Hematopoietic multipotent progenitor cell treated with erythropoietin and hydrocortisone succinate and interleukin-3 and kit ligand, for 4 days (in vitro differentiated cells): Measurements from ENCODE around the gene DRICH1.
A peak's percentile ranks its signal among the peaks of the same experiment; 100 is the strongest.
"Not testable (repeated sequence)": the region's sequence is repeated elsewhere in the genome, so short reads cannot be mapped to it uniquely, and the experiment has no call there.

Experiments
- DNase-seq: peaks from one replicate; pipeline ENCODE4 v3.0.0-alpha.2; 2015

DRICH1 gene

DNA sequence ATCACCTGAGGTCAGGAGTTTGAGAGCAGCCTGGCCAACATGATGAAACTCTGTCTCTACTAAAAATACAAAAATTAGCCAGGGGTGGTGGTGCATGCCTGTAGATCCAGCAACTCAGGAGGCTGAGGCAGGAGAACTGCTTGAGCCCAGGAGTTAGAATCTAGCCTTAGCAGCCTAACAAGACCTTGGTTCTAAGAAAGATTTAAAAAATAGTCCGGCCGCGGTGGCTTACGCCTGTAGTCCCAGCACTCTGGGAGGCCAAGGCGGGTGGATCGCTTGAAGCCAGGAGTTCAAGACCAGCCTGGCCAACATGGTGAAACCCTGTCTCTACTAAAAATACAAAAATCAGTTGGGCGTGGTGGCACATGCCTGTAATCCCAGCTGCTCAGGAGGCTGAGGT, 14.4 kb upstream of the DRICH1 start:
- DNase-seq = not testable (repeated sequence)

DNA sequence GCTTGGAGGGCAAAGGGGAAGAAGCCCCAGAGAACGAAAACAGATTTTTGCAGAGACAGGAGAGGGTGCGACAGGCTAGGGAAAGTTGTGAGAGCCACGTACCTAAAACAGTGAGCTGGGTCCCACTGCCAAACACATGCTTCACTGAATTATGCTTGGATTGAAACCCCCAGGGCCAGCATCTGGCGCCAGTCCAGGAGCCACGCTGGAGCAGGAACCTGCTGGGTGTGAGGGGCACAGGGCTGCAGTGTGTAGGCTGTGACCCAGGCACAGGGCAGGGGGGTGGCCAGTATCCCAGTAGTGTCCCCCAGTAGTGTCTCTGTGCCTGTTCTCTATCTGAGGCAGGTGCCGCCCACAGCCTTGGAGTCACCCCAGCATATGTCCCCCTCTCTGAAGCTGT, 8.1 kb upstream of the DRICH1 start:
- not testable (repeated sequence) for DNase-seq

DNA sequence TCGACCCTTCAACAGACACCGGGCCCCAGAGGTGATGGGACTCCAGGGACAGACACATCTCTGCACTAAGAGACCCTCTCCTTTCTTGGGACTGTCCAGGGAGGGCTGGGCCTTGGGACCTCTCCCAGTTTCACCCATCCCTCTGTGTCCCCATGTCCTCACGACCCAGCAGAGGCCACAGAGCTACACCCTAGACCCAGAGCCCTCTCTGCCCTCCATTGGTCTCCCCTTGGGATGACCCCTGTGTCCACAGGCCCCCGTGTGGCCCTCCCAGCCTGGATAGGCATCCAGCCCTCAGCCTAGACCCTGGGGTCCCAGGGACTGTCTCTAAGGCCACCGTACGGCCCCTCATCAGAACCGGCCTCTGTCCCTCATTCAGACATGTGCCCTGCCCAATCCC, 7.5 kb upstream of the DRICH1 start:
- no peak for DNase-seq

DNA sequence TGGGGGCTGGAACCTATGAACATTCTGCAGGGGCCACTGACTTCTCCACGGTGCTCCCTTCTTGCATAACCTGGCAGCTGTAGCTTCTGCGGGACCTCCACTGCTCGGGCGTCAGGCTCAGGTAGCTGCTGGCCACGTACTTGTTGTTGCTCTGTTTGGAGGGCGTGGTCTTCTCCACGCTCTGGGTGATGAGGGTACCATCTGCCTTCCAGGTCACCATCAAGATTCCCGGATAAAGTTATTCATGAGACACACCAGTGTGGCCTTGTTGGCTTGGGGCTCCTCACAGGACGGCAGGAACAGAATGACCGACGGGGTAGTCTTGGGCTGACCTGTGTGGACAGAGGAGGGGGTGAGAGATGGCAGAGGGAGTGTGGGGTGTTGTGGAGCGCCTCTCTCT, 6.5 kb upstream of the DRICH1 start:
- no peak for DNase-seq

DNA sequence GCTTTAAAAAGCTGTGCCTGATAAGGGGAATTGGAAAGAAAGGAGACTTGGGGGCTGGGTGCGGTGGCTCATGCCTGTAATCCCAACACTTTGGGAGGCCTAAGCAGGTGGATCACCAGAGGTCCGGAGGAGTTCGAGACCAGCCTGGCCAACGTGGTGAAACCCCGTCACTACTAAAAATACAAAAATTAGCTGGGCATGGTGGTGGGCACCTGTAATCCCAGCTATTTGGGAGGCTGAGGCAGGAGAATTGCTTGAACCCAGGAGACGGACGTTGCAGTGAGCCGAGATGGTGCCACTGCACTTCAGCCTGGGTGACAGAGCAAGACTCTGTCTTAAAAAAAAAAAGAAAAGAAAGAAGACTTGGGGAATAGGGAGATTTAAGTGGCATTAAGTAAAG, 3.2 kb upstream of the DRICH1 start:
- DNase-seq = not testable (repeated sequence)

DNA sequence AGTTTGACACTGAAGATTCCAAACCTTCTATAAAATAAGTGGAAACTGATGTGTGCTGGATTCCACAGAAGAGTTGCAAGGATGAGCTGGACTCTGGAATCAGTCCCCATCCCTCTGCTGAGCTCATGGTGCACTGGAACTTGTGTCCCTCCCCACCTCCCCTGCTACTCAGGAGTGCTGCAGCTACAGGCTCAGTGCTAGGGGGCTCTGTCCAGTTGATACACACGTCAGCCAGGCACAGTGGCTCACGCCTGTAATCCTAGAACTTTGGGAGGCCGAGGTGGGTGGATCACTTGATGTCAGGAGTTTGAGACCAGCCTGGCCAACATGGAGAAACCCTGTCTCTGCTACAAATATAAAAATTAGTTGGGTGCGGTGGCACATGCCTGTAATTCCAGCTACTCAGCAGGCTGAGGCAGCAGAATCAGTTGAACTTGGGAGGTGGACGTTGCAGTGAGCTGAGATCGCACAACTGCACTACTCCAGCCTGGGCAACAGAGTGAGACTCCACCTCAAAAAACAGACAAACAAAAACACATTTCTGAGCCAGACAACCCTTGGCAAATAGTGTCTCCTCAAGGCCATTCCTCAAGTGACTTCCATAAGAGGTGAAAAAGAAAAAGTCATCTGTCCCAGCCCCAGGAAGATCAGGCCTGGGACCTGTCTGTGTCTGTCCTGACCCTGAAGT, 3.9 kb downstream of the DRICH1 start:
- not testable (repeated sequence) for DNase-seq

DNA sequence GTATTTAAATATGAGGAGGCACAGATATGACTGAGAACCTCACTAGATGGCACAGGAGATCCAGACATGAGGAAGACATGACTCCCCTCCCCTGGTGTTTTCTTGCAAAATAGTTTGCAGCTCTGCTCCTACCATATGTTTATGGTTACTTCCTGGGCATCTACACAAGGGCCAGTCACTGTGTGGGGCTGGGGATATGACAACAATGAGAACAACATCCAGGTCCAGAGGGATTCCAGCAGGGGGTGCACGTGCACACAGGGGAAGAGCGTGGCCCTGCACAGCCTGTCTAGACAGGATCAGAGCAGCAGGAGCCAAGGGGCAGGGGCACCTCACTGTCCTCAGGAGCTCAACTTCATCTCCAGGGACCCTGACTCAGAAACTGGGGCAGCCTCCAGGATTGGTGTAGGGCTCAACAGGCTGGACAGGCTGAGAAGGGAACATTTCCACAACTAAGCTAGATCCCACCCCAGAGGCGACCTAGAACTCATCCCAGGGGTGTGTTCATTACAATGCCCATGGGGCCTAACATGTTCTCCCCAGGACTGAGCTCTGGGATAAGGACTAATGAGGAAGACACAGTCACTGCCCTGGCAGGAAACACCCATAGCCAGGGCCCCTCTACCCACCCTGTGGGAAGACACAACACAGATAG, 4.6 kb downstream of the DRICH1 start:
- peak; percentile 81 for DNase-seq

DNA sequence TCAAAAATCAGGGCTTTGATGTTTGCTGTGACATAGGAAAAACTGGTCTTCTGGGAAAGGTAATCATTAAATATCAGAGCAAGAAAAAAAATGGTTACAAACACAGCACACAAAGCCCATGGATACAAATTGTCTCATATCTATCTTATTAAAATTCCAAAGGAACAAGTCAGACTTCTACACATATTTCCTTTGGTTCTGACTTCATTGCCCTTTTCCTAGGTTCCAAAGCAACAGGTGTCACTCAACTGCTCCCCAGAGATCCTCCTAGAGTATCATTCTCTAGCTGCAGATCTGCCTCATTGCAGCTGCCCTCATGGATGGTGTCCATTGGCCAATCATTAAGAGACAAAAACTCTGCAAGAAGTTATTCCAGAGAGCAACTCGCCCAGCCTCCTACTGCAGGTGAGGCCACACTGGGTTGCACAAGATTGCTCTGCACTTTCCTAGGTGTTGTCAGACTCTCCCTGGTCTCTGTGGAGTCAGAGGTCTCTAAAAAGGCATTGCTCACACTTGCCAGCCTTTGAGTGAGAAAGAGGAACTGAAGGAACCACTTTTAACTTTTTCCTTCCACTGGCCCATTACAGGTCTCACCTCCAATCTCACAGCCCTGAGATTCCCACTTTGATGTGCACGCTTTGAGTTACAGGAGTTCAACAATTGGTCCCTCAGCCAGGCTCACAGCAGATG, 5.7 kb downstream of the DRICH1 start:
- DNase-seq = no peak

DNA sequence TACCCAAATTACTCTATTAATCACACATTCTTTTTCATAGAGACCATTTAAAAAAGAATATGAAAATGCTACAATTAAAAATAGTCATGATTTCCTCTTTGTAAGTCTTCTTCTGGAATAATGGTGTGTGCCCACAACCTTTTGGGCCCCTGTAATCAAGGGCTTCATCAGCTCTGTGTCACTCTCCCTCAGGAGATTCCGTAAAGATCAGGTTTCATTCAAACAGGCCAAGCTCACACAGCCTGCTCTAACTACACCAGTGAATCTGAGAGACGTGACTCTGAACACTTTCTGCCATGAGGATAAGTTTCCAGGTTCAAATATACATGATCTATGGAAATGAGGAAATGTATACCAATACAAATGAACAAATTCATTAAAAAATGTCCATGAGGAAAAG, 9.5 kb downstream of the DRICH1 start:
- DNase-seq = no peak

DNA sequence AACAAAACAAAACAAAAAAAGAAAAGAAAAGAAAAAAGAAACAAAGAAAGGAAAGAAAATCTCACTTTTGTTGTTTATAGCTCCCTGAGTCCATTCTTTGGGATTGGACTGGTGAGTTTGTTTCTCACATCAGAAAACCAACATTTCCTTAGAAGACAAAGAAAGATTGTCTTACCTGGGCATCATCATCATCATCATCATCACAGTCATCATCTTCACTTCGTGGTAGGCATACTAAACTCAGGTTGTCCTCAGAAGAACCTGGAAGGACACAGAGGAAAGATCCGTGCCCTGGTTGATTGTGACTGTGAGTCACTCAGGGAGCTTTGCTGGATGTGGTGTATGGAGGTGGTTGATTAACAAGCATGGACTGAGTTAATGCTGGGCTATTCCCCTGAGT, 10.2 kb downstream of the DRICH1 start:
- DNase-seq = not testable (repeated sequence)

DNA sequence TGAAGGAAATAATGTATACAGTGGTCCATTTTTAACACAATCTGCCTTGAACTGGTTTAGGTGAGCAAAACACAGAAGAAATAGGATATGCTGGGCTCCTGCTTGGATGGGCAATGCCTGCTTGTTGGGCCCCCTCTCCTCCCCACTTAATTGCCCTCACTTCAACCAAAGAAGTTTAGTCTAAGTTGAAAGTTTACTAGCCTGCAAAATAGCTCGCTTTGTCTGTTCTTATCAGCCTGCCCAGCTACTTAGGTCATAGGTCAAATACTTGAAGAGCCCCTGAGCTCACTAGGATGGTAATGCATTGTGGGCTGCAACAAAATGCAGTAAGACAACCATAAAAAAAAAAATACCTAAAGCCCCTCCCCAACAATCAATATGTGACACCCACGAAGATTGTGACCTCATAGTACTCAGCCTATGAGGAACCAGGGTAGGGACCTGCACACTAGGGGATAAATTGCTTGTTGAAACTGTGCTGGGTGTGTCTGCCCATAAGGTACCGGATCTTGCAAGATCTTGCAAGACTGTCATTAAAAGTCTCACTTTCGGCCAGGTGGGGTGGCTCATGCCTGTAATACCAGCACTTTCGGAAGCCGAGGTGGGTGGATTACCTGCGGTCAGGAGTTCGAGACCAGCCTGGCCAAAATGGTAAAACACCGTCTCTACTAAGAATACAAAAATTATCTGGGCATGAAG, 10.9 kb downstream of the DRICH1 start:
- no peak for DNase-seq

DNA sequence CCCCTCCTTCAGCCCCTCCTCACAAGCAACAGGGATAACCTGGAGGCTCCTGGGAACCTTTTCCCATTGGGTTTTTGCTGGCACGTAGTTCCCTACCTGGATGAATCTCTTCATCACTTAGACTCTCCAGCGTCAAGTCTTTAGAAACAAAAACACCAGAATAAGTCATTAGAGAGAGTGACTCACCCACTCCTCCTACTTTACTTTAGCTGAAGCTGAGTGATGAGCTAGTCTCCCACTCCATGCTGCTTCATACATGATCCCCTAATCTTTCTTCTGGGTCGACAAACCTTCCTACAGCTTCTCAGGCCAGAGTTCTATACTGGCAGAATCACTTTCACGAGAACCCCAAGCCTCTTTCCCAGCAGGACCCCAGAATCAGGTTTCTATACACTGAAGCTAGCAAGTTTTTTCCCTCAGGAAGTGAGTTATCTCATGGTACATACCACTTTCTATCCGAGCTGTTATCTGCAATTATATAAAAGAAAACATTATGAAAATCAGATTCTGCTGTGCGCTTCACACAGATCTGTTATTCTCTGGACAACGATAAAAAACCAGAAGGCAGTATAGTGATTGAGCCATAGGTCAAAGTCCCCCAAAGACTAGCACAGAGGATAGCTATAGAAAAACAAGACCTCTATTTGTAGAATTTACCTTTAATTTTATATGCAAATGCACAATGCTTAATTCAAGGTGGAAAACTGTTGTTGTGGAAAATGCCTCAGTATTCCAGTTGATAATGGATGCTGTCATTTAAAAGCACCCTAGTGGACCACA, 18.7 kb downstream of the DRICH1 start:
- no peak for DNase-seq

DNA sequence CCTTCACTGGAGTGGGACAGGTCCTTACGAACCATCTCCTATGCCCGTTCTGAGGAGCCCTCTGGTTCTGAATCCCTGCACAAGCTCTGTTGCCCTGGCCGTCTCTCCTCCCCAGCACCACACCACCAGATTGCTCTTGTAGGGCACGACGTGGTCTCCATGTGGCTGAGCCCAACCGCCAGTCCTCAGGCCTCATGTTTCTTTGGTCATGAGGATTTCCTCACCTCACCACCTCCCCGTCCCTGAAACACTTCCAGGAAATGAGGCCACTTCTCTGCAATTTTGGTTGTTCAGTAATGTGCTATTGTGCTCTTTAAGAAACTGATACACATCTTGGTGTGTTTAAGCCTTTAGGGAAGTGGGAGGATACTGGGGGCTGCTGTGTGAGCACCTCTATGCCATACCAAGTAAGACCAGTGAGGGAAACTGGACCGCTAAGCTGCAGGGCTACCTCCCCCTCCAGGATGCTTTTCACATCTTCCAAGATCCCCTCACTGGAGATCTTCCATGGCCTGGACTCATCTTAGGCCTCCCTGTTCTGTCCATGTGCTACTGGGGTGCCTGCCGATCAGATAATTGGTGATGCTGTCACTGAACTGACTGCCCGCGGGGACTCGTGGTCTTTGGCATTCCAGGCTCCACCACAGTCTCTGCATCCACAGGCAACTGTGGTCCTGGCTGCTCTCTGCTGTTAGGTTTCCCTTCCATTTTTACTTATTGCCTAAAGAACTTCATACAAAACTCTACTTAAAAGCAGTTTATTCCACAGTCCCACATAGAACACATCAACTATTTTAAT, 21.9 kb downstream of the DRICH1 start:
- DNase-seq = peak; percentile 58

DNA sequence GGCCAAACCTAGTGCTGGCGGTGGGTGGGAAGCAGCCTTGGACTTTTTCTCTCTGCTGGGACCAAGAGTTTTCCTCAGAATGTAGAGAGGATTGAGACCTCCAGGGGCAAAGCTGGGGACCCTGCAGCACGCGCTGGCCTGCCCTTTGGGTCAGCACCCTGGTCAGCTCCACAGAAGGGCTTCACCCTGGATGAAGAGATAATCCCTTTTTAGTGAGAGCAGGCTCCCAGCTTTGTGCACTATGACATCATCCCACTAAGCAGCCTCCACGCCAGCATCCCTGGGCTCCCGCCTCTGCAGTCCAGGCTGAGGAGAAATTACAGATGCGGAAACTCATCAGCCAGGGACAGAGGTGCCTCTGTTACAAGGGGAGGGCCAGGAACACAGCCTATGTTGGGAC, 23.5 kb downstream of the DRICH1 start:
- peak; percentile 44 for DNase-seq

DNA sequence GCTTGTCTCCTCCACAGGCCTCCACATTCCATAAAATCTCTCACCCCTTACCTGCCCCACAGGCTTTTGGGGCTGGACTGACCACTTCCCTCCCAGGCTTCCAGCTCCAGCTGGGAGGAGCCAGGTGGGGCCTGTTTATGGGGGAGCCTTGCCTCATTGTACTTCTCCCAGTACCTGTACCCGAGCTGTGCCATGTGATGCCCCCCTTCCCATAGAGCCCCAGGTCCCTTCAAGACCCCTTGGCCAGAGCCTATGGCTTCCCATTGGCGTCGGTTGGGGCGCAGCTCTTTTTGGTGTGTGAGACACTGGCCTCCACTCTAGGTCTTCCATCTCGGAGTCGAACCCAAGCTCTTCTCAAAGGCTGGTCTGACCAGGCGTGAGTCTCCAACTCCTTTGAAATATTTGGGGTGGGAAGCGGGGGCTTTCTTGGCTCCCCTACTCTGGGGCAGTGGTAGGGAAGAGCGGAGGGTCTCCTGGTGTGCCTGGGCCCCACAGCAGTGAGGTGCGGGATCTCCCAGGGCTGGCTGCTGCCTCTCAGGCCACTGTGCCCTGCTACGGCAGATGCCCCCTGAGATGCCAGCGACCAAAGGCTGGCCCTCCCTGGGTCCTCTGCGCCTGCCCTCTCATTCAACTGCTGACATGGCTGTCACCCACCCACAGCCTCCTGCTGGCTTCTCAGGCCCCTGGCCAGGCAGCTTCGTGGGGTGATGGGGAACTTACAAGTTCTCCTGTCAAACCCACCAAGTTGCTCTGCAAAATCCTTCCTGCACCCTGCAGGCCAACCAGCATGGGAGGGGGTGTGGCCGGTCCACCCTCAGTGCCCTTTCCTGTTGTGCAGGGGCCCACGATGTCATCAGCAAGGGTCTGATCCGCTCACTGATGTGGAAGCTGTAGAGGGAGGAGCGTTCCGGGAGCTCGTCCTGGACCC, 25.7 kb downstream of the DRICH1 start:
- no peak for DNase-seq

DNA sequence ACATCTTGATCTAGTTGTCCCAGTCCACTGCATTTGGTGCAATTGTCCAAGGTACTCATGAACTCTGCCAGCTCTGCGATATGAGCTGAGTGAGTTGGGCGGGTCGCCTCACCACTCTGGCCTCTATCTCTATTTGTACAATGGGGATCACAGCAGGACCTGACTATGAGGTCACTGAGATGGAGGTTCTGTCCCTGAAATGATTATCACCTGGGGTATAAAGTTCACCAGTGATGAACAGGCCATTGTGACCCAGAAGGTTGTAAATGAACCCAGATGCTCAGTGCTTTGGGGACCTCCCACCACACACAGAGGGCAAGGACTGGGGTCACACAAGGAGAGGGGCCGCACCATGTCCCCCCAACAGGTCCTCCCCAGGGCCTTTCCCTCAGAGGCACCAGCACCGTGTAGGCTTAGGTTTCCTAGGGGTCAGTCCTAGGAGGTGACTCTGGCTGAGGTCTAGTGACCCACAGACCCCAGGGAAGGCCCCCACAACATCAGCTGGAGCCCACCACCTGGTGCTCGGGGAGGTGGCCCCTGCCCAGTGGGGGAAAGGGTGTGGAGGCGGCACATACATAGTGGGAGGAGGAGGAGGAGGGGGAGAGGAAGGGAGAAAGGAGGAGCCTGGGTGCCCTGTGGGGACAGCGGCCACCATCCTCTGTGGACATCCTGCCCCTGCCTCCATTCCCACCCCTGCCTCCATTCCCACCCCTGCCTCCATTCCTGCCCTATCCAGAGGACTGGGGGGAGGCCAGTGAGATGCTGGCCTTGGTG, 27.0 kb downstream of the DRICH1 start:
- DNase-seq = no peak

DNA sequence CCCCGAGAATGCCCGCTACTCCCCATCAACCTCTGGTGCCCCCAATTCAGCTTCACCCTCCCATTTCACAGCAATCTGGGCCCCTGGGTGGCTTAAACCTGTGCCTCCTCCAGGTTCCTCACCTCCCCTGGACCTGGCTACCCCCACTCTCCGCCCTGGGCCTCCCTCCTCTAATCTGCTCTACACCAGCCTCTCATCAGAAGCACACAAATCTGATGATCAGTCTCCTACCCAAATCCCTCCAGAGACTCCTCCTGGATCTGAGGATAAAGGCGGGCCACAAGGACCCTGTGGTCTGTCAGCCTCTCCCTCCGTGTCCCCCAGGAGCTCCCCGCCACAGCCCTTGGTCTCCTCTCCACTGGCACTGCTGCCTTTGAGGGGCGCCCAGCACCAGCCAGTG, 28.9 kb downstream of the DRICH1 start:
- DNase-seq = no peak

DNA sequence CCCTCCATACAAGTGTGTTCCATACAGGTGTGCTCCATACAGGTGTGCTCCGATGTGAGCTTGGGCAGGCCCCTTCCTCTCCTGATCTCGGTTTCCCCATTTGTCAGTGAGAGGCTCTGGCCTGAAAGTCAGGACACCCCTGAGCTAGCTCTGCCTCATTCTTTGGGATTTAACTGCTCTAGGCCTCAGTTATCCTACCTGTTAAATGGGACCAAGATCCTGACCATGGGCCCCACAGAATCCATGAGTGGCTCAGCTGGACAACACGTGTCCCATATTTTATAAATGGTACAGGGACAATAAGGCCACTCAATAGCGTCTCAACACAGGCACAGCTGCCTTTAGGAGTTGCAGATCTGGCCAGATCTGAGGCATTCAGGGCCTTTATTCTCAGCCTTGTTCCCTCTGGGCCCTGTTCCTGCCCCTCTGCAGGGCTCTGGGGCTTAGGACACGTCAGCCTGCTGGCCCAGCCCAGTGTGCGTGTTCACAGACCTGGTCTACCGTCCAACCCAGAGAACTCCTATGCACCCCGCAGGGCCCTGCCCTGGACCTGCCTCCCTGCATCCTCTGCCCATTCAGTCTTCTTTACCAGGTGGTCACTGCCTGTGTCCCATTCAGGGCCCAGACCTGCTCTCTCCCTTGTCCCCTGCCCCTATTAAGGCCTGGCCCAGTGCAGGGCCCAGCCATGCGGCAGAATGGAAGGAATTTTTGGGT, 33.2 kb downstream of the DRICH1 start:
- DNase-seq = no peak

DNA sequence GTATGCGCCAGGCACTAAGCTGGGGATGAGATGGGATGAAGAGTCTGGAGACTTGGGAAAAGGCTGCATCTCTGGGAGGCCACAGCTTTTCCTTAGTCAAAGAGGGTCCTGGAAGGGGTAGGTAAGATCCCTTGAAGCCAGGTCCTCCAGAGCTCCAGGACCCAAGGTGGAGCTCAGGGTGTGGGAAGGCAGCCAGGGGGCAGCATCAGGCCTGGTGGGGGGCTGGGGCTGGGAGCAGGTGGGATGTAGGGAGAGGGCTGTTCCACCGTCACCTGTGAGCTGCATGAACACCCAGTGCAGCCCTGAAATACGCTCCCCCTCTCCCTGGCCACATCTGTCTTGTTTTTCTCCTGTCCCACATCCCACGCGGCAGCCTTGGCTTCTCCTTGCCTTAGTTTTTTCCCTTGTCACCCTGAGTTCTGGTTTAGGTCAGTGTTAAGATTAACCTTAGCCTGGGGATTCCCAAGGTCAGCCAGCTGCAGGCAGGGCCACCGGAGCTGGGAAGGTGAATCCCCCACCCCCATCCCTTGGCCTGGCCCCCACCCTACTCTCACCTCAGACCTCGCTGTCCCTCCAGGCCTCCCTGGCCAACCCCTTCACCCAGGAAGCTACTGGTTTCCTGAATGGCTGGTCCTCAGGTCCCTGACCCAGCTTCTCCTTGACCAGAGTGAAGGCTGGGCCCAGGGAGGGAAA, 34.4 kb downstream of the DRICH1 start:
- DNase-seq = not testable (repeated sequence)
